ENCODE measurements around the gene APOC1.

GRCh38 chr19:44930088-44930487, 15.7 kb downstream of the APOC1 start:
- TF ChIP-seq CTCF (IDR thresholded peaks at IDR 0.05; ENCODE audit: insufficient read depth, low read depth, low read length), result no peak
- no peak for TF ChIP-seq EZH2 (IDR thresholded peaks at IDR 0.05; ENCODE audit: insufficient read depth, low read length)

Data from astrocyte (in vitro differentiated cells and primary cell).